GM23338 (cell line): Measurements from ENCODE around the gene TBK1.

ENCODE experiments used
- CREB1 ChIP-seq: fragments of 250-450 bp; sonication (Bioruptor Pico); IDR thresholded peaks from 2 replicates; pipeline ENCODE4 v1.5.0; 2020; ENCODE audit warnings: low read depth, mild to moderate bottlenecking, moderate library complexity
- EZH2 ChIP-seq: fragments of 200-600 bp; sonication (generic); IDR thresholded peaks from one replicate; pipeline ENCODE4 v1.8.0; 2017; ENCODE audit warnings: antibody characterized with exemption, mild to moderate bottlenecking, low read depth; ENCODE audit not compliant: unreplicated experiment
- EZH2phosphoT487 ChIP-seq: fragments of 200-600 bp; sonication (generic); IDR thresholded peaks from one replicate; pipeline ENCODE4 v1.8.1; 2018; ENCODE audit warnings: antibody characterized with exemption; ENCODE audit not compliant: unreplicated experiment
- JUNB ChIP-seq: IDR thresholded peaks from one replicate; pipeline ENCODE4 v1.6.1; 2016; ENCODE audit warnings: antibody characterized with exemption; ENCODE audit not compliant: unreplicated experiment
- NANOG ChIP-seq: IDR thresholded peaks from 2 replicates; pipeline ENCODE4 v1.6.1; 2016; ENCODE audit warnings: antibody characterized with exemption, borderline replicate concordance
- POLR2AphosphoS5 ChIP-seq: IDR thresholded peaks from 2 replicates; pipeline ENCODE4 v1.6.1; 2016; ENCODE audit warnings: antibody characterized with exemption, low read depth
- STAT1 ChIP-seq: IDR thresholded peaks from one replicate; pipeline ENCODE4 v1.6.1; 2016; ENCODE audit warnings: antibody characterized with exemption; ENCODE audit not compliant: unreplicated experiment
- ZNF114 ChIP-seq: fragments of 250-450 bp; sonication (Bioruptor Pico); IDR thresholded peaks from 2 replicates; pipeline ENCODE4 v1.5.0; 2020; ENCODE audit warnings: mild to moderate bottlenecking, moderate library complexity
- TF ChIP-seq, protein P1 (sequence below), 2 experiments: fragments of 200-600 bp in 1 of 2; sonication (generic) in 1 of 2; conservative IDR thresholded peaks; 2 replicates each; pipeline versions ENCODE4 v1.5.1 to v1.6.1; 2016 to 2017; ENCODE audit warnings: antibody characterized with exemption in 2 of 2, low read depth in 2 of 2, mild to moderate bottlenecking in 2 of 2, moderate library complexity in 1 of 2
- TF ChIP-seq, protein P2 (sequence below): IDR thresholded peaks from one replicate; pipeline ENCODE4 v1.6.1; 2018; ENCODE audit warnings: antibody characterized with exemption; ENCODE audit not compliant: unreplicated experiment
- TF ChIP-seq, protein P3 (sequence below): fragments of 250-450 bp; sonication (Bioruptor Pico); IDR thresholded peaks from 2 replicates; pipeline ENCODE4 v1.5.0; 2020; ENCODE audit warnings: mild to moderate bottlenecking, moderate library complexity

DNA sequence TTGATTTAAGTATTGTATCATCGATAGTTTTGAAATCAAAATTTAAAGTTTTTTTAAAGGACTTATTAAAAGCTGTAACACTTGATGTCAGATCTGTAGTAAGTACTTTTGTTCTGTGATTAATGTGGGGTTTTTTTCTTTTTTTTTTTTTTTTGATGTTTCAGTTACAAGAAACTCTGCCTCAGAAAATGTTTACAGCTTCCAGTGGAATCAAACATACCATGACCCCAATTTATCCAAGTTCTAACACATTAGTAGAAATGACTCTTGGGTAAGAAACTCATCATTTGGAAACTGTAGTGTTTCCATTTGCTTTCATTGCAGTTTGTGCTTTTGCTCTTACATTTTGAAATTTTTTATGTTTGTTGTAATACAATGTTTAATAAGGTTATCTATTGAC lies 45.6 kb downstream of the TBK1 start:
- TF ChIP-seq, protein P1, sequence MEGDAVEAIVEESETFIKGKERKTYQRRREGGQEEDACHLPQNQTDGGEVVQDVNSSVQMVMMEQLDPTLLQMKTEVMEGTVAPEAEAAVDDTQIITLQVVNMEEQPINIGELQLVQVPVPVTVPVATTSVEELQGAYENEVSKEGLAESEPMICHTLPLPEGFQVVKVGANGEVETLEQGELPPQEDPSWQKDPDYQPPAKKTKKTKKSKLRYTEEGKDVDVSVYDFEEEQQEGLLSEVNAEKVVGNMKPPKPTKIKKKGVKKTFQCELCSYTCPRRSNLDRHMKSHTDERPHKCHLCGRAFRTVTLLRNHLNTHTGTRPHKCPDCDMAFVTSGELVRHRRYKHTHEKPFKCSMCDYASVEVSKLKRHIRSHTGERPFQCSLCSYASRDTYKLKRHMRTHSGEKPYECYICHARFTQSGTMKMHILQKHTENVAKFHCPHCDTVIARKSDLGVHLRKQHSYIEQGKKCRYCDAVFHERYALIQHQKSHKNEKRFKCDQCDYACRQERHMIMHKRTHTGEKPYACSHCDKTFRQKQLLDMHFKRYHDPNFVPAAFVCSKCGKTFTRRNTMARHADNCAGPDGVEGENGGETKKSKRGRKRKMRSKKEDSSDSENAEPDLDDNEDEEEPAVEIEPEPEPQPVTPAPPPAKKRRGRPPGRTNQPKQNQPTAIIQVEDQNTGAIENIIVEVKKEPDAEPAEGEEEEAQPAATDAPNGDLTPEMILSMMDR (conservative IDR thresholded peaks at IDR 0.05; ENCODE audit: low read depth in 2 of 2): no peak
- TF ChIP-seq EZH2 (no peak), EZH2phosphoT487 (no peak), JUNB (no peak), POLR2AphosphoS5 (no peak), CREB1 (CRISPR knock-in tag) (no peak), ZNF114 (no peak), NANOG (no peak), STAT1 (no peak)
- TF ChIP-seq, protein P2, sequence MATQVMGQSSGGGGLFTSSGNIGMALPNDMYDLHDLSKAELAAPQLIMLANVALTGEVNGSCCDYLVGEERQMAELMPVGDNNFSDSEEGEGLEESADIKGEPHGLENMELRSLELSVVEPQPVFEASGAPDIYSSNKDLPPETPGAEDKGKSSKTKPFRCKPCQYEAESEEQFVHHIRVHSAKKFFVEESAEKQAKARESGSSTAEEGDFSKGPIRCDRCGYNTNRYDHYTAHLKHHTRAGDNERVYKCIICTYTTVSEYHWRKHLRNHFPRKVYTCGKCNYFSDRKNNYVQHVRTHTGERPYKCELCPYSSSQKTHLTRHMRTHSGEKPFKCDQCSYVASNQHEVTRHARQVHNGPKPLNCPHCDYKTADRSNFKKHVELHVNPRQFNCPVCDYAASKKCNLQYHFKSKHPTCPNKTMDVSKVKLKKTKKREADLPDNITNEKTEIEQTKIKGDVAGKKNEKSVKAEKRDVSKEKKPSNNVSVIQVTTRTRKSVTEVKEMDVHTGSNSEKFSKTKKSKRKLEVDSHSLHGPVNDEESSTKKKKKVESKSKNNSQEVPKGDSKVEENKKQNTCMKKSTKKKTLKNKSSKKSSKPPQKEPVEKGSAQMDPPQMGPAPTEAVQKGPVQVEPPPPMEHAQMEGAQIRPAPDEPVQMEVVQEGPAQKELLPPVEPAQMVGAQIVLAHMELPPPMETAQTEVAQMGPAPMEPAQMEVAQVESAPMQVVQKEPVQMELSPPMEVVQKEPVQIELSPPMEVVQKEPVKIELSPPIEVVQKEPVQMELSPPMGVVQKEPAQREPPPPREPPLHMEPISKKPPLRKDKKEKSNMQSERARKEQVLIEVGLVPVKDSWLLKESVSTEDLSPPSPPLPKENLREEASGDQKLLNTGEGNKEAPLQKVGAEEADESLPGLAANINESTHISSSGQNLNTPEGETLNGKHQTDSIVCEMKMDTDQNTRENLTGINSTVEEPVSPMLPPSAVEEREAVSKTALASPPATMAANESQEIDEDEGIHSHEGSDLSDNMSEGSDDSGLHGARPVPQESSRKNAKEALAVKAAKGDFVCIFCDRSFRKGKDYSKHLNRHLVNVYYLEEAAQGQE: no peak
- TF ChIP-seq, protein P3, sequence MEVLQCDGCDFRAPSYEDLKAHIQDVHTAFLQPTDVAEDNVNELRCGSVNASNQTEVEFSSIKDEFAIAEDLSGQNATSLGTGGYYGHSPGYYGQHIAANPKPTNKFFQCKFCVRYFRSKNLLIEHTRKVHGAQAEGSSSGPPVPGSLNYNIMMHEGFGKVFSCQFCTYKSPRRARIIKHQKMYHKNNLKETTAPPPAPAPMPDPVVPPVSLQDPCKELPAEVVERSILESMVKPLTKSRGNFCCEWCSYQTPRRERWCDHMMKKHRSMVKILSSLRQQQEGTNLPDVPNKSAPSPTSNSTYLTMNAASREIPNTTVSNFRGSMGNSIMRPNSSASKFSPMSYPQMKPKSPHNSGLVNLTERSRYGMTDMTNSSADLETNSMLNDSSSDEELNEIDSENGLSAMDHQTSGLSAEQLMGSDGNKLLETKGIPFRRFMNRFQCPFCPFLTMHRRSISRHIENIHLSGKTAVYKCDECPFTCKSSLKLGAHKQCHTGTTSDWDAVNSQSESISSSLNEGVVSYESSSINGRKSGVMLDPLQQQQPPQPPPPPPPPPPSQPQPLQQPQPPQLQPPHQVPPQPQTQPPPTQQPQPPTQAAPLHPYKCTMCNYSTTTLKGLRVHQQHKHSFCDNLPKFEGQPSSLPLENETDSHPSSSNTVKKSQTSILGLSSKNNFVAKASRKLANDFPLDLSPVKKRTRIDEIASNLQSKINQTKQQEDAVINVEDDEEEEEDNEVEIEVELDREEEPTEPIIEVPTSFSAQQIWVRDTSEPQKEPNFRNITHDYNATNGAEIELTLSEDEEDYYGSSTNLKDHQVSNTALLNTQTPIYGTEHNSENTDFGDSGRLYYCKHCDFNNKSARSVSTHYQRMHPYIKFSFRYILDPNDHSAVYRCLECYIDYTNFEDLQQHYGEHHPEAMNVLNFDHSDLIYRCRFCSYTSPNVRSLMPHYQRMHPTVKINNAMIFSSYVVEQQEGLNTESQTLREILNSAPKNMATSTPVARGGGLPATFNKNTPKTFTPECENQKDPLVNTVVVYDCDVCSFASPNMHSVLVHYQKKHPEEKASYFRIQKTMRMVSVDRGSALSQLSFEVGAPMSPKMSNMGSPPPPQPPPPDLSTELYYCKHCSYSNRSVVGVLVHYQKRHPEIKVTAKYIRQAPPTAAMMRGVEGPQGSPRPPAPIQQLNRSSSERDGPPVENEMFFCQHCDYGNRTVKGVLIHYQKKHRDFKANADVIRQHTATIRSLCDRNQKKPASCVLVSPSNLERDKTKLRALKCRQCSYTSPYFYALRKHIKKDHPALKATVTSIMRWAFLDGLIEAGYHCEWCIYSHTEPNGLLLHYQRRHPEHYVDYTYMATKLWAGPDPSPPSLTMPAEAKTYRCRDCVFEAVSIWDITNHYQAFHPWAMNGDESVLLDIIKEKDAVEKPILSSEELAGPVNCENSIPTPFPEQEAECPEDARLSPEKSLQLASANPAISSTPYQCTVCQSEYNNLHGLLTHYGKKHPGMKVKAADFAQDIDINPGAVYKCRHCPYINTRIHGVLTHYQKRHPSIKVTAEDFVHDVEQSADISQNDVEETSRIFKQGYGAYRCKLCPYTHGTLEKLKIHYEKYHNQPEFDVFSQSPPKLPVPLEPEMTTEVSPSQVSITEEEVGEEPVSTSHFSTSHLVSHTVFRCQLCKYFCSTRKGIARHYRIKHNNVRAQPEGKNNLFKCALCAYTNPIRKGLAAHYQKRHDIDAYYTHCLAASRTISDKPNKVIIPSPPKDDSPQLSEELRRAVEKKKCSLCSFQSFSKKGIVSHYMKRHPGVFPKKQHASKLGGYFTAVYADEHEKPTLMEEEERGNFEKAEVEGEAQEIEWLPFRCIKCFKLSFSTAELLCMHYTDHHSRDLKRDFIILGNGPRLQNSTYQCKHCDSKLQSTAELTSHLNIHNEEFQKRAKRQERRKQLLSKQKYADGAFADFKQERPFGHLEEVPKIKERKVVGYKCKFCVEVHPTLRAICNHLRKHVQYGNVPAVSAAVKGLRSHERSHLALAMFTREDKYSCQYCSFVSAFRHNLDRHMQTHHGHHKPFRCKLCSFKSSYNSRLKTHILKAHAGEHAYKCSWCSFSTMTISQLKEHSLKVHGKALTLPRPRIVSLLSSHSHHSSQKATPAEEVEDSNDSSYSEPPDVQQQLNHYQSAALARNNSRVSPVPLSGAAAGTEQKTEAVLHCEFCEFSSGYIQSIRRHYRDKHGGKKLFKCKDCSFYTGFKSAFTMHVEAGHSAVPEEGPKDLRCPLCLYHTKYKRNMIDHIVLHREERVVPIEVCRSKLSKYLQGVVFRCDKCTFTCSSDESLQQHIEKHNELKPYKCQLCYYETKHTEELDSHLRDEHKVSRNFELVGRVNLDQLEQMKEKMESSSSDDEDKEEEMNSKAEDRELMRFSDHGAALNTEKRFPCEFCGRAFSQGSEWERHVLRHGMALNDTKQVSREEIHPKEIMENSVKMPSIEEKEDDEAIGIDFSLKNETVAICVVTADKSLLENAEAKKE (CRISPR knock-in tag): no peak
